C1 segment of cervical spinal cord (tissue), 14 donors: ENCODE results near the gene ABCA2.

Experiments
- DNase-seq, 14 donors: peaks; one replicate each; lab custom pipeline; 2025; lab: John Stamatoyannopoulos, UW

ABCA2 gene

DNA sequence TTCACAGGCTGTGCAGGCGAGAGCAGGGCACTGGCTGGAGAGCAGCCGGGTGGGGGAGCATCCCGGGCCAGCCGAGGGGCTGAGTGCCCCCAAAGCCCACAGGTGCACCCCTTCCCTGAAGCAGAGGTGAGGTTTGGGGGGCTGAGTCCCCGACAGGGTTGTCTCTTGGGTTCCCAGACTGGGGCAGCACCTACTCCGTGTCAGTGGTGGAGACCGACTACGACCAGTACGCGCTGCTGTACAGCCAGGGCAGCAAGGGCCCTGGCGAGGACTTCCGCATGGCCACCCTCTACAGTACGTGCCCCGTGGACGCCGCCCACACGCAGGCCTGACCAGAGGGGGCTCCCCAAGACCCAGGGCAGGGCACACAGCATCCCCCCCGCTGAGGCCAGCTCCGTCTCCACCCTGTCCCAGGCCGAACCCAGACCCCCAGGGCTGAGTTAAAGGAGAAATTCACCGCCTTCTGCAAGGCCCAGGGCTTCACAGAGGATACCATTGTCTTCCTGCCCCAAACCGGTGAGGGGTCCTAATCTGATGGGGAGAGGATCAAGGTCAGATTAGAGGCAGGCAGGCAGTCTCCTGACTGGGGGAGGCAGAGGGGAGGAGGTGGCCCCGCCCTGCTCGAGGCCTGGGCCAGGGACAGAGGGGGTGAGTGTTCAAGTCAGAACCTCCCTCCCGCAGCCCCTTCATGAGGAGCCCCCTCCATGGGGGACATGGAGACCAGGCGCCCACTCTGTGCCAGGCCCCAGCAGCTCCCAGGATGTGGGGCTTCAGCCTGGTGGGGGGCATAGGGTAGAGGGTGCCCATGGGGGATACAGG, 48.1 kb downstream of the ABCA2 start:
- peak in 1 of 14 donors; percentile 50 for DNase-seq

- peak in 1 of 14 donors; percentile 34 for DNase-seq
Measured at GRCh38 chr9:136978865-136979544, 49.0 kb downstream of the ABCA2 start.

DNA sequence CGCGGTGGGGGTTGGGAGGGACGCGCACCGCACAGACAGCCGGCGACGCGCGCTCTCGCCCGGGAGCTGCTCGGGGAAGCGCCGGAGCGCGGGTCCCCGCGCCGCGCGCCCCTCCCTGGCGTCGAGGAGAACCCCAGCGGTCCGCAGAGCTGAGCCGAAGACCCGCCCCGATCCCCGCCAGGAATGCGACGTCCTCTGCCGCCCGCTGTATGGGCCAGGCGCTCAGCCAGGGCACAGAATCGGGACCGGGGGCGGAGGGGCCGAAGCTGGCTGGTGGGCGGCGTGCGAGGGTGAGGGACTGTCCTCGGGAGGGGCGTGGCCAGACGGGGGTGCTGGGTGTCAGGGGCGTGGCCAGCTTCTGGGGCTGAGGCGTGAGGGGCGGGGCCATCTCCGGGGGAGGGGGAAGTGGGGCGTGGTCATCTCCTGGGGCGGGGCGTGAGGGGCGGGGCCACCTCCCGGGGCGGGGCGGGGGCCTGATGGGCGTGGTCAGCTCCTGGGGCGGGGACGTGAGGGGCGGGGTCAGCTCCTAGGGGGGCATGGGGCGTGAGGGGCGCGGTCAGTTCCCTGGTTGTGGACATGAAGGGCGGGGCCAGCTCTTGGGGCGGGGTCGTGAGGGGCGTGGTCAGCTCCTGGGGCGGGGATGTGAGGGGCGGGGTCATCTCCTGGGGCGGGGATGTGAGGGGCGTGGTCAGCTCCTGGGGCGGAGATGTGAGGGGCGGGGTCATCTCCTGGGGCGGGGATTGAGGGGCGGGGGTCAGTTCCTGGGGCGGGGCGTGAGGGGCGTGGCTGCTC, 49.8 kb downstream of the ABCA2 start:
- DNase-seq, result peak; percentile 36 to 94 (median 86)

DNA sequence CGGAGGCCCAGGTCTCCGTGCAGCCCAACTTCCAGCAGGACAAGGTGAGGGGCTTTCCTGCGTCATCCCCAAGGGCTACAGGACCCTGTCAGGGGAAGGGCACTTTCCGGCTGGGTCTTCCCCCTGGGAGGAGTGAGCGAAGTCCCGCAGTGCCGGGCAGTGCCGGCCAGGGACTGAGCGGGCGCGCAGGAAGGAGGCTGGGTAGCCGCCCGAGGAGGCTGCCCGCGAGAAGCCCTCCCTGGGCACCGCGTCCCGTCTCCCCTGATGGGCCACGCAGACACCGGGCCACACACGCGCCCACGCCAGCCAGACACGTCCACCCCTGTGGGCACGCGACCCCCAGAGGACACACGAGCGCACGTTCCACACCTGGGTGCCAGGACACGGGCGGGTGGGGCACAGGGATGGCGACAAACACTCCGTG, 50.4 kb downstream of the ABCA2 start:
- no peak for DNase-seq

- peak in 13 of 14 donors; percentile 61 to 96 (median 92) for DNase-seq
Measured at GRCh38 chr9:136977223-136977622, 50.8 kb downstream of the ABCA2 start, which contains the start of gene PTGDS. Gene PTGDS (plus strand): TSS chr9:136977504. CDS start chr9:136977579, 75 bp downstream.

DNA sequence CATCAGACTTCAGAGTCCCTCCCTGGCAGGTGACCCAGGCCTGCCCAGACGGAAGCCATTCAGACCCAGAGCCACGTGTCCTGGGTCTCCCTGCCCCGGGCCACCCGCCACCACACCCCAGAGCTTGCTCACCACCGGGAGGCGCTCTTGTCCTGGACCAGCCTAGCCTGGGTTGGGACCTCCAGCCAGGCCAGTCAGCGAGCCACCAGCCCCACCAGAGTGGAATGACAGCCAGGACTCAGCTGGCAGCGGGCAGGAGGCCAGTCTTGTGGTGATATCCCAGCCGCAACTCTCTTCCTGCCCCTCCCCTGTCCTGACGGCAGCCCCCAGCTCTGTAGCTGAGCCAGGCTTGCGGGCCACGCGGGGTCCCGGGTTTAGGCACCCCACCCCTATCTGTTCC, 52.4 kb downstream of the ABCA2 start:
- DNase-seq, result peak in 12 of 14 donors; percentile 35 to 81 (median 62)

GRCh38 chr9:136974817-136975535, 53.1 kb downstream of the ABCA2 start:
- DNase-seq, result peak in 1 of 14 donors; percentile 62

GRCh38 chr9:136973618-136974617, 54.1 kb downstream of the ABCA2 start:
- DNase-seq, result no peak

- no peak for DNase-seq
Measured at GRCh38 chr9:136972743-136973142, 55.3 kb downstream of the ABCA2 start.

DNA sequence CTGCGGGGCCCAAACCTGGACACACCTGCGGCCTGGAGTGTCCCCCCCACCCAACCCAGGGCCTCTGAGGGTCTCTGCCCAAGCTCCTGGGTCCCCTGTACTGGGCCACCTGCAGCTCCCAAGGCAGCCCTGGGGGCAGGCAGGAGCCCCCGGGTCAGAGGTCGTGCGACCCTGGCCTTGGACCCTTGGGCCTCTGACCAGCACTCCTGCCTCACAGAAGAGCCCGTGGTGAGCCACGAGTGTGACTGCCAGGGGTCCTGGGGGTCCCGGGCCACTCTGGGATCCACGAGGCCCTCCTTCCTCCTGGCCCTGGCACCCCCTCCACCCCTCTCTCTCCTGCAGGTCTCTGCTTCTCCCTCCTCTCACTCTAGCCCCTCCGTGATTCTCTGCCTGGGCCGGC, 55.7 kb downstream of the ABCA2 start:
- DNase-seq, result no peak

GRCh38 chr9:136971746-136972145, 56.3 kb downstream of the ABCA2 start:
- DNase-seq, result no peak

- no peak for DNase-seq
Measured at GRCh38 chr9:136970361-136970760, 57.7 kb downstream of the ABCA2 start.

- no peak for DNase-seq
Measured at GRCh38 chr9:136969774-136970173, 58.3 kb downstream of the ABCA2 start.

DNA sequence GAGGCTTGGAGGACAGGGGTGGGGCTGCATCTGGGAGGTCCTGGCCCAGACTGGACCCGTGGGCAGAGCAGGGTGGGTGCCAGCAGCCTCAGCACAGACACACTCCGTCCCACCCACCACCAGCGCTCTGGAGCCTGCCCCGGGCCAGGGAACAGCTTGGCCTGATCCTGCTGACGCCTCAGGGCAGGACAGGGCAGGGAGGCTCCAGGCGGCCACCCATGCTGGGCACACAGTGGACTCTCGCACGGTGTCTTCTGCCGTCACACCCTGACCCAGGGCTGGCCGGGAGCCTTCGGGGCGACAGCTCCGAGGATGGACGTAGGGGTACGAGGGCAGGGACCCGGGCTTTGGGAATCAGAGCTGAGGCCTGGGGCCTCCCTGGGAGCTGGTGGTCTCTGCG, 58.9 kb downstream of the ABCA2 start:
- DNase-seq, result no peak

- no peak for DNase-seq
Measured at GRCh38 chr9:136968333-136969127, 59.5 kb downstream of the ABCA2 start.

GRCh38 chr9:136965771-136966484, 62.1 kb downstream of the ABCA2 start:
- DNase-seq, result peak in 12 of 14 donors; percentile 32 to 82 (median 62)

DNA sequence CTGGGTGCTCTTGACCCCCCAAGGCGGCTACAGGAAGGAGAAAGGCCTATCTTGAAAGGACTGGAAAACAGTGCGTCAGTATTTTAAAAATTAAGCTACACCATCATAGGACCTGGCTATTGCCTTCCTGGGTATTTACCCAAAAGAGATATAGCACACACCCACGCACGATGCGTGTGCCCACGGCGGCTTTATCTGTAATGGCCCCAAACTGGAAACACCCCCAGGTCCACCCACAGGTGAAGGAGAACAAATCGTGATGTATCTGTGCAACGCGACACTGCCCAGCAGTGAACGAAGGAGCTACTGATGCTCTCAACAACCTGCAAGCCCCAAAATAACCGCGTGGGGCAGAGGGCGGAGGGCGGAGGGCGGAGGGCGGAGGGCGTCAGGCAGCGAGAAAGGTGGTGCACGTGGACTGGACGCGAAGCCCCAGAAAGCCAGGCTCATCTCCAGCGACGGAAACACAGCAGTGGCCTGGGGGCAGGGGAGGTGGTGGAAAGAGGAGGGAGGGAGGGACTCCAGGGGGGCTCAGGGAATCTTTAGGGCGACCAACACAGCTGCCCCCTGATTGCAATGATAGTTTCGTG, 63.1 kb downstream of the ABCA2 start:
- DNase-seq, result no peak

DNA sequence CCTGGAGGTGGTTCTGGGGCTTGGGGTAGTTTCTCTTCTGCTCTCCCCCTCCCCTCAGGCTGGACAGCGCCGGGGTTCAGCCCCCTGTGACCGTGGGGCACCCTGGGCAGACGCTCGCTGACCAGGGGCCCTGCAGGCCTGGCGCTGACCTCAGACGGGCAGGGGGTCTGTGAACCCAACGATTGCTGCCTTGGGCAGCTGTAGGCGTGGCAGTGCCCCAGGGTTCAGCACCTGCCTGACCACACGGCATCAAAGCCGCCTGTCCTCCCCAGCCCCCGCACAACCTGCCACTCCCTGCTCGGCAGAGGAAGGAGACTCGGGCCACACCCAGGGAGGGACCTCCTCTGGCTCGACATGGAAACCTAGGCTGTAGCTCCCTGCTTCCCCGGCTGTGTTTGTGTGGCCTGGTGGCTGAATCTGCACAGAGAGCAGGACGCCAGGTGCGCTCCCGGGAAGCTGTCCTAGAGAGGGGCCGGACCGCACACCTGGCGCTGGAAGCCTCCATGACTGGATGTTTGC, 63.8 kb downstream of the ABCA2 start:
- DNase-seq, result no peak
